SU-DHL-6 (cell line): ENCODE measurements around the gene PRKN.

Source experiments
- CTCF ChIP-seq: fragments of 200-600 bp; sonication (generic); IDR thresholded peaks from one replicate; pipeline ENCODE4 v1.5.1; 2017; ENCODE audit warnings: antibody characterized with exemption, mild to moderate bottlenecking, low read length, moderate library complexity; ENCODE audit not compliant: insufficient read depth, poor library complexity, severe bottlenecking
- EZH2phosphoT487 ChIP-seq: fragments of 200-600 bp; sonication (generic), shearing (Covaris generic); conservative IDR thresholded peaks from 2 replicates; pipeline ENCODE4 v1.6.1; 2018; ENCODE audit warnings: mild to moderate bottlenecking, antibody characterized with exemption, low read length, moderate library complexity, mixed read lengths

GRCh38 chr6:162680367-162680766 is 47.2 kb downstream of the PRKN start:
- no peak for TF ChIP-seq CTCF
- TF ChIP-seq EZH2phosphoT487: no peak
